ENCODE data around the gene SH3PXD2B. TPM values are rescaled to one million over a fixed set of nuclear protein-coding genes. Genes with fewer than 3 reads are reported as not detected.

Gene SH3PXD2B
- polyA plus RNA-seq, 6 donors from 2014 or later = not detected

GRCh38 chr5:172315587-172316493 is 138.5 kb downstream of the SH3PXD2B start:
- Mint-ChIP-seq H3K27ac (no peak overlapping the region), H3K4me1 (no peaks in the 10 kb centered on the region), H3K27me3 (peaks cover 0 to 5% (median 0%) of the 10 kb centered on the region in 3 donors), H3K9me3 (no peaks in the 10 kb centered on the region), H3K36me3 (no peaks in the 10 kb centered on the region), H3K4me3 (no peak overlapping the region)
- ATAC-seq (ENCODE audit: low read depth in 2 of 2) (no peak), DNase-seq (no peak)

- Mint-ChIP-seq H3K4me3 (no peak overlapping the region), H3K27me3 (peaks cover 0 to 5% (median 2%) of the 10 kb centered on the region in 3 donors), H3K27ac (peak overlapping the region in 1 of 6 donors; percentile 73), H3K9me3 (no peaks in the 10 kb centered on the region), H3K36me3 (no peaks in the 10 kb centered on the region), H3K4me1 (no peaks in the 10 kb centered on the region)
- no peak for ATAC-seq (ENCODE audit: low read depth in 2 of 2)
- DNase-seq = no peak
These were observed 140.4 kb downstream of the SH3PXD2B start for GRCh38 chr5:172313915-172314314.

GRCh38 chr5:172312286-172312685 is 142.0 kb downstream of the SH3PXD2B start:
- H3K27ac Mint-ChIP-seq = no peak overlapping the region
- no peaks in the 10 kb centered on the region for H3K4me1 Mint-ChIP-seq
- DNase-seq (no peak), ATAC-seq (ENCODE audit: low read depth in 2 of 2) (no peak)
- H3K36me3 Mint-ChIP-seq = no peaks in the 10 kb centered on the region
- H3K27me3 Mint-ChIP-seq = peaks cover 0 to 7% (median 5%) of the 10 kb centered on the region in 3 donors
- no peaks in the 10 kb centered on the region for H3K9me3 Mint-ChIP-seq
- H3K4me3 Mint-ChIP-seq = no peak overlapping the region

GRCh38 chr5:172311605-172312004 is 142.7 kb downstream of the SH3PXD2B start:
- no peak for ATAC-seq (ENCODE audit: low read depth in 2 of 2)
- no peaks in the 10 kb centered on the region for H3K36me3 Mint-ChIP-seq
- H3K27me3 Mint-ChIP-seq = peaks cover 0 to 7% (median 5%) of the 10 kb centered on the region in 3 donors
- H3K4me1 Mint-ChIP-seq = no peaks in the 10 kb centered on the region
- H3K9me3 Mint-ChIP-seq = peaks cover 0 to under 1% (median 0%) of the 10 kb centered on the region in 7 donors
- no peak overlapping the region for H3K27ac Mint-ChIP-seq
- no peak for DNase-seq
- H3K4me3 Mint-ChIP-seq = no peak overlapping the region

- DNase-seq (no peak), ATAC-seq (ENCODE audit: low read depth in 2 of 2) (no peak)
- H3K36me3 Mint-ChIP-seq = no peaks in the 10 kb centered on the region
- H3K4me1 Mint-ChIP-seq = no peaks in the 10 kb centered on the region
- peaks cover 0 to 6% (median 3%) of the 10 kb centered on the region in 7 donors for H3K9me3 Mint-ChIP-seq
- H3K27me3 Mint-ChIP-seq = peaks cover 0 to 7% (median 5%) of the 10 kb centered on the region in 3 donors
- no peak overlapping the region for H3K4me3 Mint-ChIP-seq
- no peak overlapping the region for H3K27ac Mint-ChIP-seq
These were observed 143.3 kb downstream of the SH3PXD2B start for GRCh38 chr5:172311026-172311425.

- Mint-ChIP-seq H3K27ac (no peak overlapping the region), H3K4me1 (no peaks in the 10 kb centered on the region), H3K36me3 (no peaks in the 10 kb centered on the region), H3K27me3 (peaks cover 7 to 11% (median 7%) of the 10 kb centered on the region in 3 donors), H3K9me3 (peaks cover 0 to 20% (median 8%) of the 10 kb centered on the region in 7 donors), H3K4me3 (no peak overlapping the region)
- no peak for DNase-seq
- ATAC-seq (ENCODE audit: low read depth in 2 of 2) = no peak
These were observed 148.9 kb downstream of the SH3PXD2B start for GRCh38 chr5:172305380-172305779.

- DNase-seq = no peak
- no peaks in the 10 kb centered on the region for H3K36me3 Mint-ChIP-seq
- peaks cover 0 to 20% (median 8%) of the 10 kb centered on the region in 7 donors for H3K9me3 Mint-ChIP-seq
- ATAC-seq (ENCODE audit: low read depth in 2 of 2) = no peak
- H3K27me3 Mint-ChIP-seq = peaks cover 3 to 11% (median 7%) of the 10 kb centered on the region in 3 donors
- no peak overlapping the region for H3K4me3 Mint-ChIP-seq
- H3K4me1 Mint-ChIP-seq = no peaks in the 10 kb centered on the region
- no peak overlapping the region for H3K27ac Mint-ChIP-seq
These were observed 150.6 kb downstream of the SH3PXD2B start for GRCh38 chr5:172303572-172304335.

GRCh38 chr5:172303162-172303561 is 151.2 kb downstream of the SH3PXD2B start:
- Mint-ChIP-seq H3K4me3 (no peak overlapping the region), H3K27me3 (peaks cover 0 to 11% (median 7%) of the 10 kb centered on the region in 3 donors), H3K27ac (no peak overlapping the region), H3K4me1 (no peaks in the 10 kb centered on the region), H3K9me3 (peaks cover 0 to 20% (median 8%) of the 10 kb centered on the region in 7 donors), H3K36me3 (no peaks in the 10 kb centered on the region)
- no peak for DNase-seq
- no peak for ATAC-seq (ENCODE audit: low read depth in 2 of 2)

GRCh38 chr5:172302047-172302710 is 152.1 kb downstream of the SH3PXD2B start:
- Mint-ChIP-seq H3K27ac (no peak overlapping the region), H3K36me3 (no peaks in the 10 kb centered on the region), H3K4me3 (no peak overlapping the region), H3K9me3 (peaks cover 0 to 20% (median 8%) of the 10 kb centered on the region in 7 donors), H3K4me1 (no peaks in the 10 kb centered on the region), H3K27me3 (peaks cover 0 to 11% (median 7%) of the 10 kb centered on the region in 3 donors)
- ATAC-seq (ENCODE audit: low read depth in 2 of 2) = no peak
- DNase-seq = no peak

- Mint-ChIP-seq H3K27ac (no peak overlapping the region), H3K4me1 (no peaks in the 10 kb centered on the region), H3K4me3 (no peak overlapping the region), H3K27me3 (peaks cover 0 to 11% (median 11%) of the 10 kb centered on the region in 3 donors), H3K36me3 (no peaks in the 10 kb centered on the region), H3K9me3 (peaks cover 0 to 5% (median 0%) of the 10 kb centered on the region in 7 donors)
- ATAC-seq (ENCODE audit: low read depth in 2 of 2) = no peak
- DNase-seq = no peak
These were observed 154.3 kb downstream of the SH3PXD2B start for GRCh38 chr5:172299916-172300439.

GRCh38 chr5:172294831-172295230 is 159.5 kb downstream of the SH3PXD2B start:
- Mint-ChIP-seq H3K27me3 (peaks cover 0 to 4% (median 0%) of the 10 kb centered on the region in 3 donors), H3K4me1 (peaks cover 0 to 6% (median 5%) of the 10 kb centered on the region in 3 donors), H3K4me3 (no peak overlapping the region), H3K36me3 (no peaks in the 10 kb centered on the region), H3K9me3 (no peaks in the 10 kb centered on the region), H3K27ac (no peak overlapping the region)
- ATAC-seq (ENCODE audit: low read depth in 2 of 2) = no peak
- DNase-seq = no peak

- H3K4me1 Mint-ChIP-seq = peaks cover 0 to 6% (median 5%) of the 10 kb centered on the region in 3 donors
- no peak for ATAC-seq (ENCODE audit: low read depth in 2 of 2)
- no peaks in the 10 kb centered on the region for H3K36me3 Mint-ChIP-seq
- no peaks in the 10 kb centered on the region for H3K9me3 Mint-ChIP-seq
- no peak for DNase-seq
- no peak overlapping the region for H3K27ac Mint-ChIP-seq
- H3K27me3 Mint-ChIP-seq = peaks cover 0 to 4% (median 0%) of the 10 kb centered on the region in 3 donors
- H3K4me3 Mint-ChIP-seq = no peak overlapping the region
These were observed 160.5 kb downstream of the SH3PXD2B start for GRCh38 chr5:172293745-172294342.

Data from naive B cell (primary cell).